HepG2 (cell line): ENCODE measurements around the gene CASKIN2. TPM values are rescaled to one million over a fixed set of nuclear protein-coding genes. Genes with fewer than 3 reads are reported as not detected.

Source experiments
- ARNT ChIP-seq: fragments of 450-650 bp; IDR thresholded peaks from 2 replicates; pipeline ENCODE4 v1.6.1; 2017
- E2F5 ChIP-seq: sonication (generic); formaldehyde crosslinking; conservative IDR thresholded peaks from 2 replicates; pipeline ENCODE4 v1.4.0; 2020; ENCODE audit warnings: missing genetic modification reagents
- FIP1L1 ChIP-seq: fragments of 200-400 bp; formaldehyde crosslinking; IDR thresholded peaks from 2 replicates; pipeline ENCODE4 v1.6.1; 2018; ENCODE audit warnings: low read depth, mild to moderate bottlenecking, low read length, moderate library complexity, borderline replicate concordance; ENCODE audit not compliant: insufficient read depth
- HOXA5 ChIP-seq: sonication (generic); formaldehyde crosslinking; IDR thresholded peaks from 2 replicates; pipeline ENCODE4 v1.4.0; 2020; ENCODE audit warnings: missing genetic modification reagents
- IRX3 ChIP-seq: sonication (generic); formaldehyde crosslinking; IDR thresholded peaks from 2 replicates; pipeline ENCODE4 v1.8.1; 2023; ENCODE audit warnings: mild to moderate bottlenecking, low read depth, missing genetic modification reagents, borderline replicate concordance
- KLF12 ChIP-seq: sonication (generic); formaldehyde crosslinking; IDR thresholded peaks from 2 replicates; pipeline ENCODE4 v1.4.0; 2020; ENCODE audit warnings: missing genetic modification reagents, borderline replicate concordance
- MED1 ChIP-seq: sonication (generic); formaldehyde crosslinking; IDR thresholded peaks from 2 replicates; pipeline ENCODE4 v1.4.0; 2020; ENCODE audit warnings: missing genetic modification reagents
- NCOR1 ChIP-seq: fragments of 200-600 bp; sonication (generic); IDR thresholded peaks from 2 replicates; pipeline ENCODE4 v1.7.0; 2017; ENCODE audit warnings: antibody characterized with exemption, low read length, borderline replicate concordance
- PAF1 ChIP-seq: IDR thresholded peaks from 2 replicates; pipeline ENCODE4 v1.6.1; 2016; ENCODE audit warnings: missing genetic modification reagents, missing compliant biosample characterization
- PHF21A ChIP-seq: sonication (generic); formaldehyde crosslinking; IDR thresholded peaks from 2 replicates; pipeline ENCODE4 v1.5.0; 2020; ENCODE audit warnings: mild to moderate bottlenecking, missing genetic modification reagents
- POGZ ChIP-seq: sonication (generic); formaldehyde crosslinking; IDR thresholded peaks from 2 replicates; pipeline ENCODE4 v1.4.0; 2020; ENCODE audit warnings: mild to moderate bottlenecking, missing genetic modification reagents
- SOX13 ChIP-seq, 3 experiments: fragments of 450-650 bp in 1 of 3; sonication (generic) in 1 of 3; formaldehyde crosslinking in 1 of 3; IDR thresholded peaks in 2 of 3; conservative IDR thresholded peaks in 1 of 3; 2 replicates each; pipeline versions ENCODE4 v1.5.0 to v1.6.1; 2016 to 2020; ENCODE audit warnings: antibody characterized with exemption in 1 of 3, mild to moderate bottlenecking in 1 of 3, missing compliant biosample characterization in 1 of 3, missing genetic modification reagents in 1 of 3, moderate library complexity in 1 of 3
- TBL1XR1 ChIP-seq: fragments of 150-350 bp; IDR thresholded peaks from 2 replicates; pipeline ENCODE4 v1.6.1; 2014; ENCODE audit warnings: borderline replicate concordance, low read length; ENCODE audit not compliant: partially characterized antibody
- ZBTB4 ChIP-seq: sonication (generic); formaldehyde crosslinking; IDR thresholded peaks from 2 replicates; pipeline ENCODE4 v1.4.0; 2020; ENCODE audit warnings: missing genetic modification reagents, mild to moderate bottlenecking, borderline replicate concordance
- ZBTB44 ChIP-seq: sonication (generic); formaldehyde crosslinking; IDR thresholded peaks from 2 replicates; pipeline ENCODE4 v1.4.0; 2020; ENCODE audit warnings: missing genetic modification reagents
- ZNF296 ChIP-seq: sonication (generic); formaldehyde crosslinking; conservative IDR thresholded peaks from 2 replicates; pipeline ENCODE4 v1.5.0; 2020; ENCODE audit warnings: mild to moderate bottlenecking, missing genetic modification reagents
- ZNF570 ChIP-seq: sonication (generic); formaldehyde crosslinking; IDR thresholded peaks from 2 replicates; pipeline ENCODE4 v1.4.0; 2020; ENCODE audit warnings: mild to moderate bottlenecking, missing genetic modification reagents, borderline replicate concordance
- ZNF614 ChIP-seq: IDR thresholded peaks from 2 replicates; pipeline ENCODE4 v1.6.1; 2018; ENCODE audit warnings: missing biosample characterization, missing genetic modification reagents, inconsistent platforms, borderline replicate concordance
- ZNF879 ChIP-seq: sonication (generic); formaldehyde crosslinking; IDR thresholded peaks from 2 replicates; pipeline ENCODE4 v1.8.1; 2023; ENCODE audit warnings: missing genetic modification reagents
- polyA plus RNA-seq, 8 experiments: library from polyadenylated mRNA; depleted of rRNA in 3 of 8; stranded (reverse) in 7 of 8; unstranded in 1 of 8; fragments of >200 nt; fragmentation: Illumina TruSeq in 4 of 8; extraction: Trizol in 4 of 8; gene quantifications; 2 replicates each; pipeline versions ENCODE4 v1.2.1 to v1.2.3, GENCODE V29; 2011 to 2016; ENCODE audit warnings: low read depth in 4 of 8, missing spikeins in 1 of 8, mixed read lengths in 1 of 8; ENCODE audit not compliant: insufficient read depth in 1 of 8
- total RNA-seq, 5 experiments: library from RNA; depleted of rRNA; stranded (reverse); fragments of >200 nt; fragmentation: Illumina TruSeq; extraction: Trizol; gene quantifications; 2 replicates each; pipeline ENCODE4 v1.2.3, GENCODE V29; 2016; ENCODE audit warnings: low read depth in 1 of 5

Gene CASKIN2
- total and polyA plus RNA-seq, 2 of the 13 experiments (the other 11 are each of a cell fraction or from before 2014, with no cell fraction given) = 5.2 to 7.8 TPM

GRCh38 chr17:75511610-75512575, 3.4 kb downstream of the CASKIN2 start (continued):
- TF ChIP-seq FIP1L1 (no peak), ARNT (no peak), TBL1XR1 (no peak), POGZ (peak; percentile 82), E2F5 (peak; percentile 87), ZNF879 (no peak), ZNF570 (CRISPR knock-in tag) (0 out of 2 replicates have a peak, but pooled peaks have one; percentile 11), ZBTB4 (CRISPR knock-in tag) (peak; percentile 78; the same call in 1 of the 2 replicates), PHF21A (CRISPR knock-in tag) (peak; percentile 88), KLF12 (peak; percentile 90), SOX13 (IDR thresholded peaks at IDR 0.05) (no peak), SOX13 (CRISPR knock-in tag; conservative IDR thresholded peaks at IDR 0.05 in 1 of 2, IDR thresholded peaks at IDR 0.05 in 1 of 2) (peak in 1 of 2 experiments; percentile 85; a peak in 2 of 4 replicates), ZNF614 (CRISPR knock-in tag) (peak; percentile 71; the same call in 1 of the 2 replicates), IRX3 (CRISPR knock-in tag) (no peak), PAF1 (CRISPR knock-in tag) (no peak), ZNF296 (CRISPR knock-in tag) (peak; percentile 60), NCOR1 (peak; percentile 78; the same call in 1 of the 2 replicates), ZBTB44 (CRISPR knock-in tag) (0 out of 2 replicates have a peak, but pooled peaks have one; percentile 22), HOXA5 (CRISPR knock-in tag) (peak; percentile 81; the same call in 1 of the 2 replicates), MED1 (CRISPR knock-in tag) (peak; percentile 92)
